HG03442 (cell line): ENCODE data around the gene UGT2A2.

Experiments used
- ATAC-seq: cut with Tn5 transposase; IDR thresholded peaks from one replicate; pipeline ENCODE4 v1.9.1; 2021; ENCODE audit warnings: mild to moderate bottlenecking, moderate library complexity; ENCODE audit not compliant: unreplicated experiment

Gene UGT2A2

DNA sequence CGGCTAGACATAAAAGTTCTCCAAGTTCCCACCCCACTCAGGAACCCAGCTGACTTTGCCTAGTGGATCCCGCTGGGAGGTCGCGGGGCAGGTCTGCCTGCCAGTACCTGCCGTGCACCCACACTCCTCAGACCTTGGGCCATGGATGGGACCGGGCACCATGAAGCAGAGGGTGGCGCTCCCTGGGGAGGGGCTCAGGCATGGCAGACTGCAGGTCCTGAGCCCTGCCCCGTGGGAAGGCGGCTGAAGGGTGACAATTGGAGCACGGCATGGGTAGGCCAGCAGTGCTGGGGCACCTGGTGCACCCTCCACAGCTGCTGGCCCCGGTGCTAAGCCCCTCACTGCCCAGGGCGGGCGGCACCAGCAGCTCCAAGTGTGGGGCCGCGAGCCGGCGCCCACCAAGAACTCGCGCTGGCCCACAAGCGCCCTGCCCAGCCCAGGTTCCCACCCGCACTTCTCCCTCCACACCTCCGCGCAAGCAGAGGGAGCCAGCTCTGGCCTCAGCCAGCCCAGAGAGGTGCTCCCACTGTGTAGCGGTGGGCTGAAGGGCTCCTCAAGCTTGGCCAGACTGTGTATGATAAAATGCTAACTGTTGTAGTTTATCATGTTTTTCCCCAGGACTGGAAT, 63.1 kb downstream of the UGT2A2 start:
- ATAC-seq = no peak

DNA sequence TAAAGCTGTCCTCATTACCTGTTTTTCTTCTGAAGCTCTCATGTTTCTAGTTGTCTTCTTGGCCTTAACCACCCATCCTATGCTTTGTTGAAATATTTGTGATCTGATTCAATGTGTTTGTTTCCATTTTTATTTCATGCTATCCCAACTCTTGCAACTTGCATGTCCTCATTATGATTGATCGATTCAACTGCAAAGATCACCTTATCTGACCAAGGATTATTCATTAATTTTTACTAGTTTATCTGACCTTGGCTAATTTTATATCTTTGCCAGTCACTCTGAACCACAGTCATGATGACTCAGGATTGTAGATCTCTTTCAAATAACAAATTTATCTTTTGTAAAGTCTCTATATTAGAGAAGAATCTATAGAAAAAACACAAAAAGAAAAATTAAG, 70.7 kb downstream of the UGT2A2 start:
- no peak for ATAC-seq

GRCh38 chr4:69563424-69563823, 76.0 kb downstream of the UGT2A2 start:
- ATAC-seq = no peak

GRCh38 chr4:69549651-69550050, 89.8 kb downstream of the UGT2A2 start:
- ATAC-seq = no peak

GRCh38 chr4:69546134-69546765, 93.2 kb downstream of the UGT2A2 start:
- no peak for ATAC-seq
